Measurements from ENCODE around the gene GALK1.

The GALK1 gene

GRCh38 chr17:75742337-75742736 is 22.7 kb downstream of the GALK1 start:
- Histone ChIP-seq H3K4me1 (ENCODE audit: low read length) (peaks cover 14% of the 10 kb centered on the region), H3K9me3 (ENCODE audit: insufficient read depth, low read length) (no peaks in the 10 kb centered on the region), H3K27me3 (ENCODE audit: low read depth, low read length) (no peaks in the 10 kb centered on the region), H3K9ac (ENCODE audit: low read length) (no peak overlapping the region), H3K27ac (ENCODE audit: low read length) (no peak overlapping the region), H4K20me1 (ENCODE audit: insufficient read depth, low read length) (no peaks in the 10 kb centered on the region), H3K36me3 (replicated peaks; ENCODE audit: low read depth, low read length) (no peaks in the 10 kb centered on the region), H3K4me2 (ENCODE audit: low read length) (no peak overlapping the region), H2AFZ (ENCODE audit: low read depth, low read length) (no peak overlapping the region), H3K4me3 (ENCODE audit: low read length) (no peak overlapping the region), H3K79me2 (ENCODE audit: low read length) (no peaks in the 10 kb centered on the region)
- TF ChIP-seq EZH2phosphoT487 (IDR thresholded peaks at IDR 0.05; ENCODE audit: low read depth) (no peak), CTCF (IDR thresholded peaks at IDR 0.05; ENCODE audit: low read depth, low read length) (no peak)

DNA sequence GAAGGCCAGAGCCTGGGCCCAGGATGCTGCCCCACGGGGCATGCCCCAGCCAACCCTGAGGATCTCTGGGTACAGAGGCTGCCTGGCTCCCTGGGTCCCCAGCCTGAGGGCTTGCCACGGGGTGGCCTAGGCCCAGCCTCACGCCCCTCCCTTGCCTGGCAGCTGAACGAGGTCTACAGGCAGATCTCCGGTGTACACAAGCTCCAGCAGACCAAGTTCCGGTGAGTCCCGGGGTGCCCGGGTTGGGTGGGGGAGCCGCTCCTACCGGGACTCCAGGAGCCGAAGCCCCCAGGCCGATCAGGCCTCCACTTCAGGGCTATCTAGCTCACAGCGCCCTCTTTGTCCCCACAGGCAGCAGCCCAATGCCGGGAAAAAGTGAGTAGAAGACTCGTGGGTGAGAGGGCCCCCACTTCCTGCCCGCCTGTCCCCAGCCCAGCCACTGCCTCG is 24.3 kb downstream of the GALK1 start:
- Histone ChIP-seq H3K9ac (ENCODE audit: low read length) (no peak overlapping the region), H3K27me3 (ENCODE audit: low read depth, low read length) (no peaks in the 10 kb centered on the region), H2AFZ (ENCODE audit: low read depth, low read length) (no peak overlapping the region), H3K9me3 (ENCODE audit: insufficient read depth, low read length) (no peaks in the 10 kb centered on the region), H3K4me2 (ENCODE audit: low read length) (no peak overlapping the region), H3K27ac (ENCODE audit: low read length) (no peak overlapping the region), H4K20me1 (ENCODE audit: insufficient read depth, low read length) (no peaks in the 10 kb centered on the region), H3K4me1 (ENCODE audit: low read length) (peaks cover 14% of the 10 kb centered on the region), H3K4me3 (ENCODE audit: low read length) (no peak overlapping the region), H3K36me3 (replicated peaks; ENCODE audit: low read depth, low read length) (no peaks in the 10 kb centered on the region), H3K79me2 (ENCODE audit: low read length) (no peaks in the 10 kb centered on the region)
- TF ChIP-seq CTCF (IDR thresholded peaks at IDR 0.05; ENCODE audit: low read depth, low read length): peak; percentile 10; the same call in 1 of the 2 replicates
- TF ChIP-seq EZH2phosphoT487 (IDR thresholded peaks at IDR 0.05; ENCODE audit: low read depth): no peak

DNA sequence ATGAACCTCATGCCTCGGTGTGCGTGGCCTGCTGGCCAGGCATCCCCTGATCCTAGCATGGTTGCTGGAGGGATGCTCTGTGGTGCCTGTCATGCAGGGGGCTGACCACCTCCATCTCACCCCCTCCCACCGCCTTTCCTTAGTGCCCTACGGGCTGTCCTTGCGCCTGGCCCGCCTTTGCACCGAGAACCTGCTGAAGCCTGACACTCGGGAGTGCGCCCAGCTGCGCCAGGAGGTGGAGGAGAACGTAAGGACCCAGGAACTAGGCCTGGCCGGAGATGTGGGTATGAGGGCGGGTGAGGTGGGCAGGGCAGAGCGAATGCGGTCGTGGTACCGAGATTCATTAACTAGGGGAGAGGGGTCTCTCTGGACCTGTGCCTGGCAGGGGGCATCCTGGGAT is 24.8 kb downstream of the GALK1 start:
- Histone ChIP-seq H3K27ac (ENCODE audit: low read length) (no peak overlapping the region), H3K4me1 (ENCODE audit: low read length) (peaks cover 14% of the 10 kb centered on the region), H3K4me2 (ENCODE audit: low read length) (no peak overlapping the region), H3K4me3 (ENCODE audit: low read length) (no peak overlapping the region), H3K36me3 (replicated peaks; ENCODE audit: low read depth, low read length) (no peaks in the 10 kb centered on the region), H4K20me1 (ENCODE audit: insufficient read depth, low read length) (no peaks in the 10 kb centered on the region), H3K27me3 (ENCODE audit: low read depth, low read length) (no peaks in the 10 kb centered on the region), H3K79me2 (ENCODE audit: low read length) (no peaks in the 10 kb centered on the region), H3K9me3 (ENCODE audit: insufficient read depth, low read length) (no peaks in the 10 kb centered on the region), H2AFZ (ENCODE audit: low read depth, low read length) (no peak overlapping the region), H3K9ac (ENCODE audit: low read length) (no peak overlapping the region)
- no peak for TF ChIP-seq CTCF (IDR thresholded peaks at IDR 0.05; ENCODE audit: low read depth, low read length)
- no peak for TF ChIP-seq EZH2phosphoT487 (IDR thresholded peaks at IDR 0.05; ENCODE audit: low read depth)

DNA sequence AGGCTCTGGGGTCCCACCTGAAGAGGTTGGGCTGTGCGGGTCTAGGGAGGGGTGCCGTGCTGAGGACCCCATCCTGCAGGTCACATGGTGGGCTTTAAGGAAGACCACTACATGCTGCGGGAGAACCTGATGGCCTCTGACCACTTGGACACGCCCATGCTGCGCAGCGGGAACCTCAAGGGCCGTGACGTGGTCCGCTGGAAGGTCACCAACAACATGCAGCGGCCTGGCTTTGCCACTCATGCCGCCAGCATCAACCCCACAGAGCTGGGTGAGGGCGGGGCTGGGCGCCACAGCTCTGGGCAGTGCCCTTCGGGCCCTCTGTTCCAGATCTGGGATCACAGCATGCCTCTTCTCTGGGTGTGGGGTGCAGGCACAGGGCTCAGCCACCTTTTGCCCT is 25.2 kb downstream of the GALK1 start:
- Histone ChIP-seq H3K27me3 (ENCODE audit: low read depth, low read length) (no peaks in the 10 kb centered on the region), H3K9ac (ENCODE audit: low read length) (no peak overlapping the region), H3K4me3 (ENCODE audit: low read length) (no peak overlapping the region), H3K4me2 (ENCODE audit: low read length) (no peak overlapping the region), H3K36me3 (replicated peaks; ENCODE audit: low read depth, low read length) (no peaks in the 10 kb centered on the region), H3K4me1 (ENCODE audit: low read length) (peaks cover 14% of the 10 kb centered on the region), H3K27ac (ENCODE audit: low read length) (no peak overlapping the region), H3K9me3 (ENCODE audit: insufficient read depth, low read length) (no peaks in the 10 kb centered on the region), H3K79me2 (ENCODE audit: low read length) (no peaks in the 10 kb centered on the region), H4K20me1 (ENCODE audit: insufficient read depth, low read length) (no peaks in the 10 kb centered on the region), H2AFZ (ENCODE audit: low read depth, low read length) (no peak overlapping the region)
- TF ChIP-seq CTCF (IDR thresholded peaks at IDR 0.05; ENCODE audit: low read depth, low read length): no peak
- TF ChIP-seq EZH2phosphoT487 (IDR thresholded peaks at IDR 0.05; ENCODE audit: low read depth): no peak

All from OCI-LY3 (cell line).